ENCODE results near the gene SPRYD7.

Gene SPRYD7

DNA sequence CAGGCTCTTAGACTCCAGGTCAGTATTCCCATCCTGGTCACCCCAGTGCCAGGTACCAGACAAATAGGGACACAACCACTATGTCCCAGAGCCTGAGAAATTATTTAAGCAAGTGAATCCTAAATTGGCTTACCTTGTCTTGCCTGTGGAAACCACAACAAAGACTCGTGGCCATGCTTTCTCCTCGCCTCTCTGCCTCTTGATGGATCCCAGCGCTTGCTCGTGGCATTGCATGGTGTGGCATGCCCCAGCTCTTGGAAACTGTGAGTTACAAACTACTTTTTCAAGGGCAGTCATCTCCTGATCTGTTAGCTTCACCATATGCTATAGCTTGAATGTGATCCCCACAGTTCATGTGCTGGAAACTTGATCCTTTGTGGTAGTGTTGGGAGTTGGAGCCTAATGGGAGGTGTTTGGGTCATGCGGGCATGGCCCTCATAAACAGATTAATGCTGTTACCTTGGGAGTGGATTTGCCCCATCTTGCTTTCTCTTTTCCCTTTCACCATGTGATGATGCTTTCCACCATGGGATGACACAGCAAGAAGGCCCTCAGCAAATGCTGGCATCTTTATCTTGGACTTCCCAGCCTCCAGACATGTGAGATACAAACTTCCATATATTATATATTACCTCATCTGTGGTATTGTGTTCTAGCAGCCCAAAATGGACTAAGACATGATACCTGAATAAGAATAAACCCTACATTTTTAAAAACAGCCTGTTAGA is 31.2 kb downstream of the SPRYD7 start:
- no peak for TF ChIP-seq FOXM1 (IDR thresholded peaks at IDR 0.05; ENCODE audit: borderline replicate concordance, low read depth)

DNA sequence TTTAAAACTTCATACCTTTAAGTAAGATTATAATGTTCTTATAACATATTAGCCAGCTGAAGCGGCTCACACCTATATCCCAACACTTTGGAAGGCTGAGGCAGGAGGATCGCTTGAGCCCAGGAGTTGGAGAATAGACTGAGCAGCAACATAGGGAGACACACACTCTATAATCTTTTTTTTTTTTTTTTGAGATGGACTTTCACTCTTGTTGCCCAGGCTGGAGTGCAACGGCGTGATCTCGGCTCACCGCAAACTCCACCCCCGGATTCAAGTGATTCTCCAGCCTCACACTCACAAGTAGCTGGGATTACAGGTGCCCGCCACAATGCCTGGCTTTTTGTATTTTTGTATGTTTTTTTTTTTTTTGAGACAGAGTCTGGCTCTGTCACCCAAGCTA is 37.3 kb downstream of the SPRYD7 start:
- TF ChIP-seq TAF1 (IDR thresholded peaks at IDR 0.05; ENCODE audit: low read depth) = no peak
- no peak for TF ChIP-seq TCF12 (IDR thresholded peaks at IDR 0.05; ENCODE audit: low read depth)
- TF ChIP-seq CREB1 (IDR thresholded peaks at IDR 0.05; ENCODE audit: low read depth) = no peak
- no peak for TF ChIP-seq NFIC (IDR thresholded peaks at IDR 0.05)
- no peak for TF ChIP-seq EP300 (IDR thresholded peaks at IDR 0.05; ENCODE audit: borderline replicate concordance)
- TF ChIP-seq, protein P1, sequence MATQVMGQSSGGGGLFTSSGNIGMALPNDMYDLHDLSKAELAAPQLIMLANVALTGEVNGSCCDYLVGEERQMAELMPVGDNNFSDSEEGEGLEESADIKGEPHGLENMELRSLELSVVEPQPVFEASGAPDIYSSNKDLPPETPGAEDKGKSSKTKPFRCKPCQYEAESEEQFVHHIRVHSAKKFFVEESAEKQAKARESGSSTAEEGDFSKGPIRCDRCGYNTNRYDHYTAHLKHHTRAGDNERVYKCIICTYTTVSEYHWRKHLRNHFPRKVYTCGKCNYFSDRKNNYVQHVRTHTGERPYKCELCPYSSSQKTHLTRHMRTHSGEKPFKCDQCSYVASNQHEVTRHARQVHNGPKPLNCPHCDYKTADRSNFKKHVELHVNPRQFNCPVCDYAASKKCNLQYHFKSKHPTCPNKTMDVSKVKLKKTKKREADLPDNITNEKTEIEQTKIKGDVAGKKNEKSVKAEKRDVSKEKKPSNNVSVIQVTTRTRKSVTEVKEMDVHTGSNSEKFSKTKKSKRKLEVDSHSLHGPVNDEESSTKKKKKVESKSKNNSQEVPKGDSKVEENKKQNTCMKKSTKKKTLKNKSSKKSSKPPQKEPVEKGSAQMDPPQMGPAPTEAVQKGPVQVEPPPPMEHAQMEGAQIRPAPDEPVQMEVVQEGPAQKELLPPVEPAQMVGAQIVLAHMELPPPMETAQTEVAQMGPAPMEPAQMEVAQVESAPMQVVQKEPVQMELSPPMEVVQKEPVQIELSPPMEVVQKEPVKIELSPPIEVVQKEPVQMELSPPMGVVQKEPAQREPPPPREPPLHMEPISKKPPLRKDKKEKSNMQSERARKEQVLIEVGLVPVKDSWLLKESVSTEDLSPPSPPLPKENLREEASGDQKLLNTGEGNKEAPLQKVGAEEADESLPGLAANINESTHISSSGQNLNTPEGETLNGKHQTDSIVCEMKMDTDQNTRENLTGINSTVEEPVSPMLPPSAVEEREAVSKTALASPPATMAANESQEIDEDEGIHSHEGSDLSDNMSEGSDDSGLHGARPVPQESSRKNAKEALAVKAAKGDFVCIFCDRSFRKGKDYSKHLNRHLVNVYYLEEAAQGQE (IDR thresholded peaks at IDR 0.05; ENCODE audit: low read depth) = no peak
- no peak for TF ChIP-seq TEAD4 (IDR thresholded peaks at IDR 0.05)
- TF ChIP-seq, protein P2, sequence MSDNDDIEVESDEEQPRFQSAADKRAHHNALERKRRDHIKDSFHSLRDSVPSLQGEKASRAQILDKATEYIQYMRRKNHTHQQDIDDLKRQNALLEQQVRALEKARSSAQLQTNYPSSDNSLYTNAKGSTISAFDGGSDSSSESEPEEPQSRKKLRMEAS (IDR thresholded peaks at IDR 0.05) = no peak
- TF ChIP-seq, protein P3, sequence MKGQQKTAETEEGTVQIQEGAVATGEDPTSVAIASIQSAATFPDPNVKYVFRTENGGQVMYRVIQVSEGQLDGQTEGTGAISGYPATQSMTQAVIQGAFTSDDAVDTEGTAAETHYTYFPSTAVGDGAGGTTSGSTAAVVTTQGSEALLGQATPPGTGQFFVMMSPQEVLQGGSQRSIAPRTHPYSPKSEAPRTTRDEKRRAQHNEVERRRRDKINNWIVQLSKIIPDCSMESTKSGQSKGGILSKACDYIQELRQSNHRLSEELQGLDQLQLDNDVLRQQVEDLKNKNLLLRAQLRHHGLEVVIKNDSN (IDR thresholded peaks at IDR 0.05) = no peak
- no peak for TF ChIP-seq EGR1 (IDR thresholded peaks at IDR 0.05)
- TF ChIP-seq CEBPB (IDR thresholded peaks at IDR 0.05) = no peak
- no peak for TF ChIP-seq FOXM1 (IDR thresholded peaks at IDR 0.05; ENCODE audit: borderline replicate concordance, low read depth)
- TF ChIP-seq ZBTB7A (IDR thresholded peaks at IDR 0.05; ENCODE audit: low read depth) = no peak

DNA sequence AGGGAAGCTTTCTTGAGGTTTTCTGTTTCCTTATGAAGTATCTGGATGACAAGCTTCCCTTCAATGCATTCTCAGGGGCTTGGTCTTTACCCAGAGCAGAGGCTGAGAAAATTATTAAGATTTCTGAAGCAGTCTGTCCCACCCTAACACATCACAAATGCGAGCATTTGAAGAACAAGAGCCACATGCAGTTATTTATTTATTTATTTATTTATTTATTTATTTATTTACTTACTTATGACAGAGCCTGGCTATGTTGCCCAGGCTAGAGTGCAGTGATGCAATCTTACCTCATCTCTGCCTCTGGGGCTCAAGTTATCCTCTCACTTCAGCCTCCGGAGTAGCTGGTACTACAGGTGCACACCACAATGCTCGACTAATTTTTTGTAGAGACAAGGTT is 38.4 kb downstream of the SPRYD7 start:
- TF ChIP-seq TEAD4 (IDR thresholded peaks at IDR 0.05) (no peak), EGR1 (IDR thresholded peaks at IDR 0.05) (no peak), TAF1 (IDR thresholded peaks at IDR 0.05; ENCODE audit: low read depth) (no peak)

DNA sequence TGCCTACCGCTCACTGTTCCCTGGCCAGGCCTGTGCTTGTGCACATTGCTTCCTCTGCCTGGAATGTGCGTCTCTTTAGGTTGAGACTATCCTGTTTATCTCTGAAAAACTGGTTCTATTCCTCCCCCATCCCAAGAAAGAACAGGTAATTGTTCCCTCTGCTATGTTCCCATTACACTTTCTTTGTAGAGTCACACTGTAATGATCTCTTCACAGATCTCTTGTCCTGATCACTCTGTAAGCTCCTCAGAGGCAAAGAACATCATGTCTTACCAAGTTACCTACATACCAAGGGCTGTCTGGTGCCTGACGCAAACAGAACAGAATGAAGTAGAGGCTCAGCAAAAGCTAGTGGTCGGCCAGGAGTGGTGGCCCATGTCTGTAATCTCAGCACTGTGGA is 40.3 kb downstream of the SPRYD7 start:
- TF ChIP-seq FOXM1 (IDR thresholded peaks at IDR 0.05; ENCODE audit: borderline replicate concordance, low read depth) = no peak
- no peak for TF ChIP-seq CEBPB (IDR thresholded peaks at IDR 0.05)
- TF ChIP-seq RAD21 (IDR thresholded peaks at IDR 0.05; ENCODE audit: low read depth) = no peak
- no peak for TF ChIP-seq TCF12 (IDR thresholded peaks at IDR 0.05; ENCODE audit: low read depth)
- TF ChIP-seq, protein P2 (IDR thresholded peaks at IDR 0.05) = no peak
- no peak for TF ChIP-seq ZBTB7A (IDR thresholded peaks at IDR 0.05; ENCODE audit: low read depth)
- TF ChIP-seq CREB1 (IDR thresholded peaks at IDR 0.05; ENCODE audit: low read depth) = no peak
- TF ChIP-seq TAF1 (IDR thresholded peaks at IDR 0.05; ENCODE audit: low read depth) = no peak
- TF ChIP-seq YY1 (IDR thresholded peaks at IDR 0.05; ENCODE audit: low read depth) = no peak
- no peak for TF ChIP-seq NFIC (IDR thresholded peaks at IDR 0.05)
- TF ChIP-seq, protein P1 (IDR thresholded peaks at IDR 0.05; ENCODE audit: low read depth) = no peak
- no peak for TF ChIP-seq TEAD4 (IDR thresholded peaks at IDR 0.05)
- TF ChIP-seq EGR1 (IDR thresholded peaks at IDR 0.05) = no peak
- TF ChIP-seq, protein P3 (IDR thresholded peaks at IDR 0.05) = no peak
- TF ChIP-seq EP300 (IDR thresholded peaks at IDR 0.05; ENCODE audit: borderline replicate concordance) = no peak

DNA sequence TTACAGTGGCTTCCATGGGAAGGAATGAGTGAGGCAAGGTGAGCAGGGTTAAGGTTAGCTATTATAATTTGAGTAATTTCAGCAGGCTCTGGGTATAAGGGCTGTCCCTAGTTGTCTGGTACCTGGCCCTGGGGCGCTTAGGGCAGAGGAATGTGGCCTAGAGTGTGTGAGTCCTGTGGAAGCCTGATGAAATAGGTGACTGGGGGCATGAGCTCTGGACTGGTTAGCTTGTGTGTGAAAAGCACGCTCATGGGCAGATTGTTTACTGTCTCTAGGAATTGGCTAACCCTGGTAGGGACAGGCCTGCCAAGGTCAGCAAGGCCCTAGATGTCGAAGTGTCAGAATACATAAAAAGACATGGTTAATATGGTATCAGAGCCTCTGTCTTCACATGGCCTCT is 42.5 kb downstream of the SPRYD7 start:
- no peak for TF ChIP-seq CEBPB (IDR thresholded peaks at IDR 0.05)
- TF ChIP-seq YY1 (IDR thresholded peaks at IDR 0.05; ENCODE audit: low read depth) = no peak
- no peak for TF ChIP-seq FOXM1 (IDR thresholded peaks at IDR 0.05; ENCODE audit: borderline replicate concordance, low read depth)
- TF ChIP-seq ZBTB7A (IDR thresholded peaks at IDR 0.05; ENCODE audit: low read depth) = no peak

DNA sequence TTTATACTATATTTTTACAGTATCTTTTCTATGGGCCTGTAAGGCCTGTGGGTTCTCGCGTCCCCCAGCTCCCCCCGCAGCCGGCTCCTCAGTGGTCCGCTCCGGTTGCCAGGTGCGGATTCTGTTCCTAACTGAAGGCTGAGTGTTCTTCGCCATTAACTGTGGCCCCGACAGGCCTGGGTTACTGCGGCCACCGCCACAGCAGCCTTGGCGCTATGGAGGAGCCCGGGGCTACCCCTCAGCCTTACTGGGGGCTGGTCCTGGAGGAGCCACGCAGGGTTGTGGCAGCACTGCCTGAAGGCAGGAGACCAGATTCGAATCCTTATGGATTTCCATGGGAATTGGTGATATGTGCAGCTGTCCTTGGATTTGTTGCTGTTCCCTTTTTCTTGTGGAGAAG is 45.8 kb downstream of the SPRYD7 start:
- TF ChIP-seq YY1 (IDR thresholded peaks at IDR 0.05; ENCODE audit: low read depth) (no peak), CEBPB (IDR thresholded peaks at IDR 0.05) (no peak), TEAD4 (IDR thresholded peaks at IDR 0.05) (no peak), TCF12 (IDR thresholded peaks at IDR 0.05; ENCODE audit: low read depth) (no peak), EP300 (IDR thresholded peaks at IDR 0.05; ENCODE audit: borderline replicate concordance) (no peak), NFIC (IDR thresholded peaks at IDR 0.05) (no peak), RAD21 (IDR thresholded peaks at IDR 0.05; ENCODE audit: low read depth) (no peak), FOXM1 (IDR thresholded peaks at IDR 0.05; ENCODE audit: borderline replicate concordance, low read depth) (no peak), TAF1 (IDR thresholded peaks at IDR 0.05; ENCODE audit: low read depth) (no peak), CREB1 (IDR thresholded peaks at IDR 0.05; ENCODE audit: low read depth) (no peak), EGR1 (IDR thresholded peaks at IDR 0.05) (no peak), ZBTB7A (IDR thresholded peaks at IDR 0.05; ENCODE audit: low read depth) (no peak)
- TF ChIP-seq, protein P2 (IDR thresholded peaks at IDR 0.05) = no peak
- TF ChIP-seq, protein P3 (IDR thresholded peaks at IDR 0.05) = no peak

All from Ishikawa (cell line).